GM18511 (cell line): ENCODE data around the gene APOA4.
"Not testable (repeated sequence)": the region's sequence is repeated elsewhere in the genome, so short reads cannot be mapped to it uniquely, and the experiment has no call there.

Experiments used
- ATAC-seq: cut with Tn5 transposase; IDR thresholded peaks from one replicate; pipeline ENCODE4 v1.9.1; 2021; ENCODE audit warnings: mild to moderate bottlenecking, moderate library complexity; ENCODE audit not compliant: unreplicated experiment

APOA4 gene

DNA sequence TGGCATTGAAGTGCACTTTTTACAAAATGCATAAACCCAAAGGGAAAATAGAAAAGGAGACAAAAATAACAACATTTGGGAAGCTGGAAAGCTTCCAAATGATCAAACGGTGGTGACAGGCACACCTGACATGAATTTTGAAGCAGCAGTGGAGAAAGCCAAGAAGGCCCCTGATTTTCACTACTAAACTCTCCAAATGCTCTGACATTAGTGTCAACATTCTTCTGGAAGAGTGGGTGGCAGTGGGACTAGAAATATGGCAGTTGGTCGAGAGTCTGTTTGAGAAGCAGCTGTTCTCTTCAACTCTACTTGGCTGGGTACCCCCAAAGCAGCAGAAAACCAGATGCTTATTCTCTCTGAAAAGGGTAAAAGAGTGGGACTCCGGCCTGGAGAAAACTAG, 19.1 kb downstream of the APOA4 start:
- no peak for ATAC-seq

DNA sequence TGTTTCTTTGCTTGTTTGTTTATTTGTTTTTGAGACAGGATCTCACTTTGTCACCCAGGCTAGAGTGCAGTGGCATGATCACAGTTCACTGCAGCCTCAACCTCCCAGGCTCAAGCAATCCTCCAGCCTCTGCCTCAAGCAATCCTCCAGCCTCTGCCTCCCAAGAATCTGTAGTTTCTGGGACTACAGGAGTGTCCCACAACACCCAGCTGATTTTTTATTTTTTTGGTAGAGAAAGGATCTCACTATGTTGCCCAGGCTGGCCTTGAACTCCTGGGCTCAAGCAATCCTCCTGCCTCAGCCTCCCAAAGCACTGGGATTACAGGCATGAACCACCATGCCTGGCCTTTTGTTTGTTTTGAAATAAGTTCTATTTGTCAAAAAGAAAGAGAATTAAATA, 21.4 kb downstream of the APOA4 start:
- not testable (repeated sequence) for ATAC-seq

DNA sequence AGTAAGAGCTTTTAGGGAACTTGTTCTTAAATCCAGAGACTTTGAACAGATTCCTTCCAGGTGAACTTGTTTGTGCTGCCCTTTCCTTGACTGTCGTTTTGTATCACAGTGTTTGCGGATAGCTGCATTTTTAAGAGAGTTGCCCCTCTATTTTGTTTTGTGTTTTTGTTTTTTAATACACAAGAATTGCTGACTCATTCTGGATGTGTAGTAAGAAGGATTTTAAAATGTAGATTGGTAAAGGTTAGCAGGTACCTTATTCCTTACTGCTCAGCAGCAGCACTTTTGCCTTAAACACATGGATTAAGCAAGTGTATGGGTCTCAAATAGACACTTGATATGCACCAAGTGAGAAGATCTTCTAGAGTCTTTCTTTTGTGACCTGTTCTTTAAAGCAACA, 22.5 kb downstream of the APOA4 start:
- no peak for ATAC-seq

DNA sequence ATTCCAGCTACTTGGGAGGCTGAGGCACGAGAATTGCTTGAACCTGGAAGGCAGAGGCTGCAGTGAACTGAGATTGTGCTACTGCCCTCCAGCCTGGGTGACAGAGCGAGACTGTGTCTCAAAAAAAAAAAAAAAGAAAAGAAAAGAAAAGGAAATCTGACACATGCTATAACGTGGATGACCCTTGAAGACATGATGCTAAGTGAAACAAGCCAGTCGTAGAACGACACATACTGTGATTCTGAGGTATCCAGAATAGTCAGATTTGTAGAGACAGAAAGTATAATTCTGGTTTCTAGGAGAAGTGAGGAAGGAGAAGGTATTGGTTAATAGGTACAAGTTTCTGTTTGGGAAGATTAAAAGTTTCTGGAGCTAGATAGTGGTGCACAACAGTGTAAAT, 24.7 kb downstream of the APOA4 start:
- no peak for ATAC-seq

DNA sequence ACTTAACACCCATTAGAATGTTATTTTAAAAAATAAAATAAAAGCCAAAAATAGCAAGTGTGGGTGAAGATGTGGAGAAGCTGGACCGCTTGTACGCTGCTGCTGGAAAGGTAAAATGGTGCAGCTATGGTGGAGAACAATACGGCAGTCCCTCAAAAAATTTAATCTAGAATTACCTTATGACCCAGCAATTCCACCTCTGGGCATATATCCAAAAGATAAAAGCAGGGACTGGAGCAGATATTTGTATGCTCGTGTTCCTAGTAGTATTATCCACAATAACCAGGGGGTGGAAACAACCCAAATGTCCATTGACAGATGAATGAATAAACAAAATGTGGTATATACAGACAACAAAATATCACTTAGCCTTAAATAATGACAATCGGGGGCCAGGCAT, 25.3 kb downstream of the APOA4 start:
- ATAC-seq, result no peak

DNA sequence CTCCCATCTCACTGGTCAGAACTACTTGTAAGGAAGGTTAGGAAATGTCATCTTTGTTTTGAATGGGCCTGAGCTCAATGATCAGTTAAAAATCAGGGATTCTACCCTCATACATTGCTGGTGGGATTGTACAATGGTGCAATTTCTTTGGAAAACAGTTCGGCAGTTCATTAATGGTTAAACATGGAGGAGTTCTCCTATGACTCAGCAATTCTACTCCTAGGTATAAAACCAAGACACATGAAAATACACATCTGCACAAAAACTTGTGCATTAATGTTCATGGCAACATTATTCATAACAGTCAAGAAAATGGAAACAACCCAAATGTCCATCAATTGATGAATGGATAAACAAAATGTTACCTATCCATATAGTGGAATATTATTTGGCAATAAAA, 26.6 kb downstream of the APOA4 start:
- no peak for ATAC-seq

DNA sequence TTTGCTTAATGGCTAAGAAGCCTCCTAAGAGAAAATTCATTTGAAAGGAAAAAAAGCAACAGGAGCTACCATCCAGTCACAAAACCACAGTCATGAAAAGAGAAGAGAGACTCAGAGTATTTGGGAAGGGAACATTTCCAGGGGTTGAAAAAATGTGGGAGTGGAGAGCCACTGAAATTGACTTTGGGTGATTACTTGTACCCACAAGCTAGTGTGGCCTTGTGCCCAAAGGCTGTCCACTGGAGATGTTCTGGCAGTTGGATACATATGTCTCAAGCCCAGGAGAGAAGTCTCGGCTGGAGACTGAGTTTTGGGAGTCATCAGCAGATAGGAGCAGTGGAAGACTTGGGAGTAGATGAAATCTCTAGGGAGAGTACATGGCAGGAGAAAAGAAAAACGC, 28.3 kb downstream of the APOA4 start:
- ATAC-seq, result no peak

DNA sequence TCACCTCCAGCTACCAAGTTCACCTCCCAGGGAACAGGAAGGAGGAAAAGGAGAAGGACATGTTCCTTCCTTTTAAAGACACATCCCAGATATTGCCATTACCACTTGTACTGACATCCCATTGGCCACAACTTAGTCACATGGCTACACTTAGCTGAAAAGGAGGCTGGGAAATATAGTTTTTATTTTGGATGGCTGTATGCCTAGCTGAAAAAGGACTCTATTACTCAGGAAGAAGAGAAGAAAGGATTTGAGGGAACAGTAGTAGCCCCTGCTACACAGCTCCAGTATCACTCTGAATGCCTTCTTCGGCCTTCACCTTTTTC, 29.4 kb downstream of the APOA4 start:
- no peak for ATAC-seq

DNA sequence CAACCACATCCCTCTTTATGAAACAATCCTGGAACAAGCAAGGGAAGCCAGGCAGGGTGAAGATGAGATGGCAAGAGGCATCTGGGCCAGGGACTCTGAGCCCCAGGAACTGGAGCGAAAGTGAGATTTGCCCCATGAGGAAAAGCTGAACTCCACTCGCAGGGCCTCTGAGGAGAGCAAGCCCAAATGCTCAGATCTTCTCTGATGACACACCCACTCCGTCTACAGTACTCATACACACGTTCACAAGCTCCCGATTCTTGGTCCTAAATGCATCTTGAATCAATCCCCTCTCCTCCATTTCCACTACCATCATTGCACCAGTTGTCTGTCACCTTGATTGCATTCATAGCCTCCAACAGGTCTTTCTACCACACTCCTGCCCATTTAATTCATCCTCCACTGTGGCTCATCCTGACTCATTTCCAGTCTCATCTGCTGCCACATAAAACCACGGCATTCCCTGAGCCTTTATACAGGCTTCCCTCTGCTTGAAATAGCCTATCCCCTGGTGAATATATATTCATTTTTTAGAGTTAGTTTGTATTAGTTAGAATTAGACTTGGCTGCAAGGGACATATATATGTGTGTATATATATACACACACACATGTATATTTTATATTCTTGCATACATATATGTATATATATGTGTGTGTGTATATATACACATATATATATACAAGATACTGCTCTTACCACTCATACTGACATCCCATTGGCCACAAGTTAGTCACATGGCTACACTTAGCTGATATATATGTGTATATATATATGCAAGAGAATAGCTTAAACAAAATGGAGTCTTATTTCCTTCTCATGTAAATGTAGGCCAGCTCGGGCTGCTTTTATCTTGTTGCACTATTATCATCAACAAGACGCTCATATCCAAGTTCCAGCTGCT, 30.0 kb downstream of the APOA4 start:
- ATAC-seq, result no peak

DNA sequence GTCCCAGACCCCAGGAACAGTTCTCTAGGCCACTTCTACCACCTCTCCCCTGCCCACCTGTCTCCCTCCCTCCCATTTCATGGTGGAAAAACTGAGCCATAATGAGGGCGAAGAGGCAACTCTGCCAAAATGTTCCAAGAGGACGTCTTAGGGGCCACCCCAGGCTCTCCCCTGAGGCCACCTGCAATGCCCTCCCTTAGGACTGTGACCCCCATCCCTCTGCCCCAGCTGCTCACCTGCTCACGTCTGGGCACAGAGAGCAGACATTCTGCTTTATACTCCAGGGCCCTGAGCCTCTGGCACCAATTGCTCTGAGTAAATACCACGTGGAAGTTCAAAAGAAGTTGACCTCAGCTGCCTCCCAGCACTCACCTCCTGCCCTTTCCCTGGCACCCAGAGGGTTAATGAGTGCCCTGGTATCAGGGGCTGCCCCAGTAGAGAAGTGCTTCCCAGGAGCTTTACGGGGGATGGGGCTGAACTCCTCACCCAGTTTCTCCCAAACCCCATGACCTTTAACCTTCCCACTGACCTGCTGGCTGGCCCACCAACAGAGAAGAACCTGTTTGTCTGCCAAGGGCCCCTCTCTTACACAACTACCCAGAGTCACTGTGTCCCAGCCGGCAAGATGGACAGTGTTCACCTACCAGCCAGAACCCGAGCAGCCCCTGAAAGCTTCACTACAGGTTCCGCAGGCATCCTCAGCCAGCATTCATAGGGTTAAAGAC, 30.8 kb downstream of the APOA4 start:
- ATAC-seq, result no peak

DNA sequence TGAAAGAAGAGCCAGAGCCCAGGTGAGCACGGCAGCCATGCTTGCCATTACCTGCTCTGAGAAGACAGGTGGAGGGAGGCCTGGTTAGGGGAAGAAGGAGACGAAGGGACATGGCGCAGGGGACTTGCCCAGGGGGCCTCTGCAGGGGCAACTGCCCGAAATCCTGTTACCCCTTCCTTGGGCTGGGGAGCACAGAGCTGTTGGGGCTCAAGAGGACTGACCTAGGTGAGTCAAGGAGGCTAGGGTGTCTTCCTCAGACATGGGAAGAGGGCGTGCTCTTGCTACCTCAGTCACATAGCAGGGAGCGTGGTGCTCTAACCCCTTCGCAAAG, 31.3 kb downstream of the APOA4 start, which contains the start of gene APOA5:
Gene APOA5 (minus strand): TSS at position 67 of the 331 bp plus-strand sequence. CDS start 19 bp downstream, at position 48.
- ATAC-seq, result no peak

DNA sequence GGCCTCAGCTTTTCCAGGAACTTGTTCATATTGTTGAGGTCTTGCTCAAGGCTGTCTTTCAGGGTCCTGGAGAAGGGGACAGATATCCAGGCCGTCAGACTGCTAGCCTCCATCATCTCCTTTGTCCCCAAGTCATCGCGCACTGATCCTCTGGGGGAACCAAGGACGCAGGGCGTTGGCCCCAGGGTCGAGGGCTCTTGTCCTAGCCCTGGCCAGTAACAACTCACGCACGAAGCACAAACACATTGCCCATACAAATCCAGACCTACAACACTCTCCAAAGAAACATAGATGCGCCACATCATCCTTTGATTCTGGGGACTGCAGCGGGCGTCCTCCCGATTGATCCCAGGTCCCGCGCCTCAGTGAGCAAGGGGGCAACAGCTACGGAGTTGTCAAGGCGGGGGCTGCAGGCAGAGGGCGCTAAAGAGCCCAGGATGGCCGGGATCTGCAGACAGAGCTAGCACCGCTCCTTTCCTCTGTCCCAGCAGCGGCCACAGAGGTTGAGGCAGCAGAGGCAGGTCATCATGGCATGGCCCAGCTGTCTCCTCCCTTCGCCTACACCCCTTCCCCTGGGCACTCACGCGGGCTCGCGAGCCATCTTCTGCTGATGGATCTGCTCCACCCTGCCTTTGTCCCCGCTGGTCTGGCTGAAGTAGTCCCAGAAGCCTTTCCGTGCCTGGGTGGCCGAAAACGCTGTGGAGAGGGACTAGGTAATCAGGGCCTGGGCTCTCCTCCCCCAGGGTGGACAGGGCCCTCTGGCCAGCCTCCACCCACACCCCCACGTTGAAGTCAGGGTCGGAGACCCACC, 31.9 kb downstream of the APOA4 start:
- ATAC-seq, result peak; percentile 38

DNA sequence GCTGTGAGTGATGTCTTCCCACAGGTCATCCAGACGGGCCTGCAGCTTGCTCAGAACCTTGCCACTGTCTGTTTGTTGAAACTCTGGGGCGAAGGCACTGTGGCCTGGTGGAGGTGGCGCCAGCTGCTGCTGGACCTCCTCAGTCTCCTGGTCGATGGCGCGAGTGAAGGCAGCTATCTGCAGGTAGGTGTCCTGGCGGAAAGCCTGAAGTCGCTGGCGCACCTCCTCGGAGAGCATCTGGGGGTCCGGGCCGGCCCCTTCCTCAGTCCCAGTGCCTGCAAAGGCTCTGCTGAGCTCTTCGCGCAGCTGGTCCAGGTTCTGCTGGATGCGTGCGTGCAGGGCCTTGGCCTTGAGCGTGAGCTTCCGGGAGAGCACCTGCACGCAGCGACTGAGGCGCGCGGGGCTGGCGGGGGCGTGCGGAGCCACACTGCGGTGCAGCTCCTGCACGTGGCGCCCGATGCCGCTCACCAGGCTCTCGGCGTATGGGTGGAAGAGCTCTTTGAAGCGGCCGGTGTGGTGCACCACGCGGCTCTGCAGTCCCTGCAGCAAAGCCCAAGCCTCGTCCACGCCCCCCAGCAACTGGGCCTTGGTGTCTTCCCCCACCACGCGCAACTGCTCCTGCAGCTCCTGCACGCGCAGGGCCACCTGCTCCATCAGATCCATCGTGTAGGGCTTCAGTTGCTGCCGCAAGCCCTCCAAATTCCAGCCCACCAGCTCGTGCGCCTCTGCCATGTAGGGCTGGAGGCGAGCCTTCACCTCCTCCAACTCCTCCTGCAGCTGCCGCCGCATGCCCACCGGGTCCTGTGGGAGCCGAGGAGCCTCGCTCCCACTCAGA, 32.7 kb downstream of the APOA4 start:
- ATAC-seq, result no peak

DNA sequence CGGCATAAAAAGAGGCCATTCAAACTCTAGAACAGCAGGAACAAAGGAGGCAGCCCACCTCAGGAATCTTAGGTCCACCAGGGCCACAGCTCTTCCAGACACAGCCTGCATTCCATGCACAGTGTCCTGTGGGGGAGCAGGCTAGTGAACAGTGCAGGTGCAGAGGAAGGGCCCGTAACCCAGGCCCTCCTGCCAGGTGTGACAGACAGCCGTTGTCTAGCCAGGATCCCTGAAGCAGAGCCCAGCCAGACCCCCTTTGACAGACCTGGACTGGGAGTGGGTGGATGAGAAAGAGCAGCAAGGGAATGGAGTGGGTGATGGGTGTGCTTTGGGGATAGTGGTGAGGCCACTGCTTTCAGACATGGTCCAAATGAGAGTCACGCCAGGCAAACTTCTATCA, 34.1 kb downstream of the APOA4 start:
- no peak for ATAC-seq

DNA sequence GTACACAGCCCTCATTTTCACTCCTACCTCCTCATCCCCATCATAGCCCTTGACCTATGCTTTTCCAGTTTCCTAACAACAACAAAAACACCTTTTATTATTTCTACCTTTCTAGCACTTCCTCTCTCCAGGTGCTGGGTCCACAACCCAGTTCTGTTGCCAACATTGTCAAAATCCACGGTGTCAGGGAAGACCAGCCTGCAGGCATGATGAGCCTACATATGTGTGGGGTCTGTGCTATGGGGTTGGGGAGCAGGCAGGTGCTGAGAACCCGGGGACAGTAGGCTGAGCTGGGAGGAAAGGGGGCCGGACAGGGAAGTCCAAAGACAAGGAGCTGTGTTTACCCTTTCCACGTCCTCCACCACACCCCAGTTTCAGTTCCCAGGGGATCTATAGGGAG, 34.6 kb downstream of the APOA4 start:
- no peak for ATAC-seq

DNA sequence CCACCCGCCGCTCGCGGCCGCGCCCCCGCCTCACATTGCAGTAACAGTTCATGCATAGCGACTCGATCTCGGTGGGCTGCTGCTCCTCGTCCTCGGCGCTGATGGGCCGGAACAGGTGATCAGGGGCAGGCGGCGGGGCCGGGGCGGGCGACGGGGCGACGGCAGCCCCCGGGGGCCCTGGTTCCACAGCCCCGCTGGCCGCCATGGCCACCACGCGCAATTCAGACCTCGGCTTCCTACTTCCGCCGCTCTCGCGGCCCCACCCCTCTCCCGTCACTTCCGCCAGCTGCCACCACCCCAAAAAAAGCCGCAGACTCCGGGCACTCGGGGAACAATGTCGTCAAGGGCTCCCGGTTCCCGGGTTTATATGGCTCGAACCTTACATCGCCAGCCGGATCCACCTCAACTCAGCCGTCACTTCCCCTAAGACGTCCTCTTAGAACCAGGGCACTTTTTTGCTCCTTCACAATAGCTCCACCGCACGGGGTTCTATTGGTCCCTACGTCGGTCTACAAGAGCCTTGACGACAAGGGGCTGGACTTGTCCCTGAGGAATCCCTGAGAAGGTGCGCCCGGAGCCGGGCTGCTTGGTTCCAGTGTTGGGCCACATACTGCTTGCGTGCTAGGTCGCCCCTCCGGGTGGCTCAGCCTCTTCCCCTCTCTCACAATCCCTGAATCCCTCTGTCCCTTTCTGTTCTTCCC, 35.2 kb downstream of the APOA4 start, which contains the start of gene ZPR1:
Gene ZPR1 (minus strand): TSS at position 238 of the 701 bp plus-strand sequence. CDS start 33 bp downstream, at position 205.
- ATAC-seq, result peak; percentile 94

DNA sequence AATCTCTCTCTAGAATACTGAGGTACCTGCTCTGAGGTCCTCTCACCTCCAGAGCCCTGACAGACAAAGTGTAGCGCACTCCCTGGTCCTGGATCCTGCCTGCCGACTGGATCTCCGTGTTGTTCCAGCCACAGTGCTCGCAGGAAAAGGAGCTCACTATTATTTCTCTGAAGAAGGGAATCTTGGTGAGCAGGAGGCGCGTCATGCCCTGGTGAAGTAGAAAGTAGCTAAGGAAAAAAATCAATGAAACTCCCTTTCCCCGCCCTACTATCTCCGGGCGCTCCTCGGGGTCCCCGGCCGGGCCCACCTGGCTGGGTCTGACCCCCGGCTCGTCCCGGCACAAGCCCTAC, 35.7 kb downstream of the APOA4 start:
- ATAC-seq, result peak; percentile 15

DNA sequence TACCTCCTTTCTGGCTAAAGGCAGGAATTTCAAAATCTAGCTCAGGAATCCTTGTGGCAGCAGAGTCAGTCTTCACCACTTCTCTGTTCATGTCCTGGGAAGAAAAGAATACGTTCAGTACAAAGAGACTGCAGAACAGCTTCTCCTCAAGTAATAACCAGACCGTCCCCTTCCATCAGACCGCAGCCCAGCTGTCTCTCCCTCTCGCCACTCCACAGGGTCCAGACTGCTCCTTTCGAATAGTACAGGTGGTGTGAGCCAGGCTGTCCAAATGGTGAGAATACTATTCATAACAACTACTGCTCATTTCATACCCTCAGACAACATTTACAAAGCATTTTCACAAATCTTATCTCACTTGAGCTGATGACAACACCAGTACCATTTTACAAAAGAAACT, 36.1 kb downstream of the APOA4 start:
- ATAC-seq, result no peak

DNA sequence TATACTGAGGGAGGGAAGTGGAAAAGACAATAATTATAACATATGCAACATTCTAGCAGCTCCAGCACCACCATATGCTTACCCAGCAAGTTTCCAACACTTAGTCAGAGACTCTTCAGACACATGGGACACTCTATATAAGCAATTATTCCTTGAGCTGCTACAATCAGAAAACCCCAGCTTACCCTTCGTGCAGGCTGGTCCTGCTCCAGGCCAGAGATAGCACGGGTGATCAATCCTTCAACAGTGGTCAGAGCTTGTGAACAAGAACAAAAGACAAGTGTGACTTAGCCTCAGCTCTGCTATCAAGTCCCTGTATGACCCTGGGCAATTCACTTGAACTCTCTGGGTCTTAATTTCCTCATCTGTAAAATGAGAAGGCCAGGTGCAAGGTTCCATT, 36.8 kb downstream of the APOA4 start:
- no peak for ATAC-seq

DNA sequence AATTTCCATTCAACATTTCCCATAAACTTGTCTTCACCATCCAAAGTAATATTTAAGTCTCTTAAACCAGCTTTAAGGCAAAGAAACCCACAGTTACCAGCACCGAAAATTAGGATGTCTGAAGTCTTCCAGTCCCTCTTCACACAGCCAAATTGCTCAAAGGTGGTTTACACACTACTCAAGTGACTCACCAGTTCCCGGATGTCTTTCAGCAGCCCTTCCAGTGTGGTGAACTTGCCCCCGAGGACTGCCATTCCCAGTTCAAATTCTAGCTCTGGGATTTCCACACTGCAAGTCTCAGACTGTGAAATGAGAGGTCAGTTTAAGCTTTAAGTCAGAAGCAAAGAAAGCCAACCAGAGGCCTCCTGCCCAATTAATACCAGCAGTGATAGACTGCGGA, 40.4 kb downstream of the APOA4 start:
- no peak for ATAC-seq
